ENCODE data around the gene PPEF2.
"Not testable (repeated sequence)": the region's sequence is repeated elsewhere in the genome, so short reads cannot be mapped to it uniquely, and the experiment has no call there.

Gene PPEF2

GRCh38 chr4:75930152-75930551 lies 27.9 kb upstream of the PPEF2 start:
- H3K27ac ChIP-seq = no peak overlapping the region
- no peak overlapping the region for H3K4me3 ChIP-seq
- DNase-seq (ENCODE audit: low spot score) = no peak
- TF ChIP-seq, protein P1, sequence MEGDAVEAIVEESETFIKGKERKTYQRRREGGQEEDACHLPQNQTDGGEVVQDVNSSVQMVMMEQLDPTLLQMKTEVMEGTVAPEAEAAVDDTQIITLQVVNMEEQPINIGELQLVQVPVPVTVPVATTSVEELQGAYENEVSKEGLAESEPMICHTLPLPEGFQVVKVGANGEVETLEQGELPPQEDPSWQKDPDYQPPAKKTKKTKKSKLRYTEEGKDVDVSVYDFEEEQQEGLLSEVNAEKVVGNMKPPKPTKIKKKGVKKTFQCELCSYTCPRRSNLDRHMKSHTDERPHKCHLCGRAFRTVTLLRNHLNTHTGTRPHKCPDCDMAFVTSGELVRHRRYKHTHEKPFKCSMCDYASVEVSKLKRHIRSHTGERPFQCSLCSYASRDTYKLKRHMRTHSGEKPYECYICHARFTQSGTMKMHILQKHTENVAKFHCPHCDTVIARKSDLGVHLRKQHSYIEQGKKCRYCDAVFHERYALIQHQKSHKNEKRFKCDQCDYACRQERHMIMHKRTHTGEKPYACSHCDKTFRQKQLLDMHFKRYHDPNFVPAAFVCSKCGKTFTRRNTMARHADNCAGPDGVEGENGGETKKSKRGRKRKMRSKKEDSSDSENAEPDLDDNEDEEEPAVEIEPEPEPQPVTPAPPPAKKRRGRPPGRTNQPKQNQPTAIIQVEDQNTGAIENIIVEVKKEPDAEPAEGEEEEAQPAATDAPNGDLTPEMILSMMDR (IDR thresholded peaks at IDR 0.05) = no peak

GRCh38 chr4:75924916-75925315 lies 22.7 kb upstream of the PPEF2 start:
- DNase-seq (ENCODE audit: low spot score) = not testable (repeated sequence)

GRCh38 chr4:75924309-75924827 lies 22.1 kb upstream of the PPEF2 start:
- H3K4me3 ChIP-seq = no peak overlapping the region
- TF ChIP-seq, protein P1 (IDR thresholded peaks at IDR 0.05) = no peak
- no peak overlapping the region for H3K27ac ChIP-seq
- no peak for DNase-seq (ENCODE audit: low spot score)

More at GRCh38 chr4:75924916-75925315, 22.7 kb upstream of the PPEF2 start:
- not testable (repeated sequence) for H3K27ac ChIP-seq, H3K4me3 ChIP-seq

GRCh38 chr4:75922588-75922987 lies 20.3 kb upstream of the PPEF2 start:
- TF ChIP-seq, protein P1 (IDR thresholded peaks at IDR 0.05) = no peak
- no peak overlapping the region for H3K4me3 ChIP-seq
- no peak overlapping the region for H3K27ac ChIP-seq
- DNase-seq (ENCODE audit: low spot score) = no peak

DNA sequence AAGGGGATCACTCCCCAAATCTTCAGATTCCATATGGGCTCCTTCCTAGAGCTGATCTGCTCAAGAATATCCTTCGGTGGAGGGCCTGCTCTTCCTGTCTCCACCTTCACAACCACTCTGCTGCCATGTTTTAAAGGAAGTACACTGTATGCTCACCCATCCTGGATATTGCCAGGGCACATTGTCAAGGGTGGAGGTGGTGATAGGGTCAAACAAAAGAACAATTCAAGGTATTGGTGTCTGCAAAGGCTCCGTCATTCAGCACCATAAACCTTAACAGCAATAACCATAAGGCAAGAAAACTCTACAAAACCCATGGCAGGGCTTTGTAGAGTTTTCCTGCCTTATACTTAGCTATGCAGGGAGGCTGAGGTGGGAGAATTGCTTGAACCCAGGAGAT lies 19.7 kb upstream of the PPEF2 start:
- no peak overlapping the region for H3K27ac ChIP-seq
- no peak overlapping the region for H3K4me3 ChIP-seq
- TF ChIP-seq, protein P1 (IDR thresholded peaks at IDR 0.05) = no peak
- no peak for DNase-seq (ENCODE audit: low spot score)

DNA sequence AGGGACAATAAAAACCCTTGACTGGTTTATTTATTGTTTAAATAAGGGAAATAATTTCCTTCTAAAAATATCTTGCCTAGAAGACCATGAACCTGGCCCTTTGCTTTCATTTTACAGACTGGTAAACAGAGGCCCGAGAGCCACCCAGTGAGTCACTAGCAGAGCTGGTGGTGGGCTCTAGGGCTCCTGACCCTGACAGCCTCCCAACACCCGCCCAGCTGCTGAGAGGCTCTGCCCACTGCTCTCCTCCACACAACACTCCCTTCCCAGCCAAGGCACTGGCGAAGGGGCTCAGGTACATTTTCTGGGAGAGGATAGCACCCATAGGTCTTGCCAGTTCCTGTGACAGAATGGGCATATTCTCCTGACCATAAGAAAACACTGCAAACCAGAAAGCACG lies 18.1 kb upstream of the PPEF2 start:
- H3K27ac ChIP-seq = no peak overlapping the region

DNA sequence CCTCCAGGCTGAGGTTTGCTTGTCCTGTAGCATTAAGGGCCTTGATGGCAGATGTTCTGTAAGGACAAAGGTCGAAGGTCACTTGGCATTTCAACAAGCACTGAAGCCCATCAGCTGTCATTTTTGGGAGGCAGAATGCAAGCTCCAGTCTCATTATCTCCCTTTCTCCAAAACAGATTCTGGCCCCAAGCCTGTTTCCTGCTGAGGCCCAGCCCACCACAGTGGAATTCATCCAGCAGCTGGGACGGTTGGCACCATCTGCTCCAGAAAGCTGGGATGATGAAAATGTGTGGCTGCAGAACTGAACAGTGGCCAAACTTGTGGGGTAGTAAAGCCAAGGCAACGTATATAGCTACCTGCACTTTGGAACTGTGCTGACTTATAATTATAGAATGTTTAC lies 17.7 kb upstream of the PPEF2 start:
- Histone ChIP-seq H3K4me3 (no peak overlapping the region), H3K27ac (no peak overlapping the region)
- DNase-seq (ENCODE audit: low spot score) = no peak
- TF ChIP-seq, protein P1 (IDR thresholded peaks at IDR 0.05) = no peak

More for the DNA sequence above, 18.1 kb upstream of the PPEF2 start:
- TF ChIP-seq, protein P1 (IDR thresholded peaks at IDR 0.05) = no peak
- H3K4me3 ChIP-seq = no peak overlapping the region
- DNase-seq (ENCODE audit: low spot score) = no peak

All from coronary artery (tissue), 2 donors.